K562 (cell line): Measurements from ENCODE around the gene RFESD. TPM values are rescaled to one million over a fixed set of nuclear protein-coding genes. Genes with fewer than 3 reads are reported as not detected.

ENCODE experiments used
- ATAC-seq: fragments of 200-7000 bp; cut with Tn5 transposase; 3 replicates; pipeline ENCODE4 v1.9.1; 2020; ENCODE audit warnings: moderate library complexity
- BruUV-seq: library from RNA; stranded (reverse); fragments of 400-500 nt; replicated peaks from 2 replicates; lab custom pipeline; 2021; lab: Mats Ljungman, UMichigan
- CTCF ChIA-PET: fragments of 300-600 bp; formaldehyde crosslinking; extraction: SDS; loops from one replicate; lab custom pipeline; 2021; ENCODE audit warnings: low intra/inter-chr PET ratio; lab: Yijun Ruan, JAX
- POLR2A ChIA-PET: fragments of 300-600, 350-650 bp; sonication (Branson Sonifier 250); formaldehyde crosslinking; extraction: SDS; loops from one replicate; lab custom pipeline; 2021; ENCODE audit warnings: antibody characterized with exemption, inconsistent platforms; lab: Yijun Ruan, JAX
- DNase-seq, 4 experiments: peaks; one replicate each; pipeline versions ENCODE4 v3.0.0 to v3.0.0-alpha.2; 2011 to 2018; ENCODE audit warnings: low spot score in 3 of 4, mixed read lengths in 3 of 4; ENCODE audit errors: extremely low read depth in 1 of 4
- FAIRE-seq: peaks from 2 replicates; lab custom pipeline; 2011; peaks lifted over from hg19 to GRCh38; lab: Jason Lieb, UNC
- H2AFZ ChIP-seq: 2 replicates; pipeline ENCODE4 v1.6.0; 2011; ENCODE audit warnings: low read depth, low read length, control low read depth, inconsistent platforms
- H3K27ac ChIP-seq: fragments of 200-600 bp; 3 replicates; pipeline ENCODE4 v1.8.0; 2011; ENCODE audit warnings: low read depth, mild to moderate bottlenecking, control low read depth, inconsistent platforms, low read length, moderate library complexity, mixed read lengths; ENCODE audit errors: extremely low read depth
- H3K27me3 ChIP-seq, 2 experiments: fragments of 300-600 bp in 1 of 2; 2 replicates in 1 of 2; 3 replicates in 1 of 2; pipeline versions ENCODE4 v1.6.0 to v1.8.0; 2011; ENCODE audit warnings: inconsistent platforms in 2 of 2, low read length in 2 of 2, mild to moderate bottlenecking in 1 of 2, mixed read lengths in 1 of 2, moderate library complexity in 1 of 2; ENCODE audit not compliant: control insufficient read depth in 2 of 2, insufficient read depth in 2 of 2
- H3K36me3 ChIP-seq: fragments of 300-600 bp; 3 replicates; pipeline ENCODE4 v1.8.0; 2011; ENCODE audit warnings: mild to moderate bottlenecking, low read length, inconsistent platforms; ENCODE audit not compliant: control insufficient read depth, insufficient read depth
- H3K4me1 ChIP-seq, 2 experiments: fragments of 200-600 bp in 1 of 2; replicated peaks in 1 of 2; 2 replicates in 1 of 2; 3 replicates in 1 of 2; pipeline versions ENCODE4 v1.5.1 to v1.8.0; 2011; ENCODE audit warnings: inconsistent platforms in 2 of 2, low read length in 2 of 2, mild to moderate bottlenecking in 1 of 2, mixed read lengths in 1 of 2, moderate library complexity in 1 of 2; ENCODE audit not compliant: control insufficient read depth in 2 of 2, insufficient read depth in 2 of 2
- H3K4me2 ChIP-seq: 2 replicates; pipeline ENCODE4 v1.6.1; 2011; ENCODE audit warnings: low read length, control low read depth, inconsistent platforms, mixed read lengths; ENCODE audit not compliant: insufficient read depth
- H3K4me3 ChIP-seq: fragments of 200-600 bp; sonication (generic), shearing (Covaris generic); 2 replicates; pipeline ENCODE4 v1.5.1; 2016; ENCODE audit warnings: control low read depth, inconsistent platforms
- H3K79me2 ChIP-seq: fragments of 200-600 bp; 3 replicates; pipeline ENCODE4 v1.8.0; 2011; ENCODE audit warnings: low read length, inconsistent platforms; ENCODE audit not compliant: control insufficient read depth, insufficient read depth
- H3K9ac ChIP-seq, 2 experiments: 2 replicates each; pipeline versions ENCODE4 v1.6.0 to v1.6.1; 2011; ENCODE audit warnings: low read depth in 2 of 2, low read length in 2 of 2, control low read depth in 1 of 2, inconsistent platforms in 1 of 2, mild to moderate bottlenecking in 1 of 2, mixed read lengths in 1 of 2; ENCODE audit not compliant: insufficient read depth in 1 of 2
- H3K9me1 ChIP-seq: one replicate; pipeline ENCODE4 v1.6.0; 2011; ENCODE audit warnings: inconsistent platforms, mild to moderate bottlenecking, low read length, moderate library complexity; ENCODE audit not compliant: control insufficient read depth, insufficient read depth
- H3K9me3 ChIP-seq: replicated peaks from 2 replicates; pipeline ENCODE4 v1.5.1; 2011; ENCODE audit warnings: low read depth, low read length, inconsistent platforms; ENCODE audit not compliant: control insufficient read depth, insufficient read depth
- H4K20me1 ChIP-seq: replicated peaks from 2 replicates; pipeline ENCODE4 v1.6.1; 2011; ENCODE audit warnings: low read length, inconsistent platforms, mixed read lengths; ENCODE audit not compliant: control insufficient read depth, insufficient read depth
- ARHGAP35 ChIP-seq: fragments of 450-650 bp; IDR thresholded peaks from 2 replicates; pipeline ENCODE4 v1.6.1; 2018; ENCODE audit not compliant: partially characterized antibody
- CCAR2 ChIP-seq: fragments of 200-400 bp; formaldehyde crosslinking; IDR thresholded peaks from 2 replicates; pipeline ENCODE4 v1.6.1; 2017; ENCODE audit warnings: mild to moderate bottlenecking, low read depth, low read length
- E4F1 ChIP-seq: fragments of 250-450 bp; sonication (Bioruptor Pico); IDR thresholded peaks from 2 replicates; pipeline ENCODE4 v1.5.0; 2021; ENCODE audit warnings: mild to moderate bottlenecking, borderline replicate concordance
- ELF1 ChIP-seq: fragments of 200-800 bp; sonication (Bioruptor generic); IDR thresholded peaks from 2 replicates; pipeline ENCODE4 v1.6.1; 2016; ENCODE audit warnings: missing genetic modification characterization, missing compliant biosample characterization
- NFIC ChIP-seq: fragments of 450-650 bp; IDR thresholded peaks from 2 replicates; pipeline ENCODE4 v1.6.1; 2017; ENCODE audit warnings: mild to moderate bottlenecking, inconsistent platforms
- NR2F6 ChIP-seq: fragments of 450-650 bp; formaldehyde crosslinking; IDR thresholded peaks from 2 replicates; pipeline ENCODE4 v1.4.0; 2020; ENCODE audit warnings: mild to moderate bottlenecking
- STAT6 ChIP-seq: sonication (generic); formaldehyde crosslinking; IDR thresholded peaks from 2 replicates; pipeline ENCODE4 v1.8.1; 2023; ENCODE audit warnings: mild to moderate bottlenecking, missing genetic modification reagents
- TBL1XR1 ChIP-seq, 2 experiments: IDR thresholded peaks; 2 replicates each; pipeline ENCODE4 v1.6.1; 2012; ENCODE audit warnings: improper control_type of control experiment in 2 of 2, low read length in 2 of 2, mild to moderate bottlenecking in 1 of 2
- ZBTB33 ChIP-seq: sonication (generic); formaldehyde crosslinking; IDR thresholded peaks from 2 replicates; pipeline ENCODE4 v1.8.1; 2023; ENCODE audit warnings: mild to moderate bottlenecking, missing genetic modification reagents
- ZKSCAN8 ChIP-seq: fragments of 200-800 bp; sonication (Bioruptor generic); IDR thresholded peaks from 2 replicates; pipeline ENCODE4 v1.6.1; 2016; ENCODE audit warnings: missing genetic modification characterization, missing compliant biosample characterization
- ZNF274 ChIP-seq: IDR thresholded peaks from 2 replicates; pipeline ENCODE4 v1.6.1; 2011; ENCODE audit warnings: low read depth, mild to moderate bottlenecking, low read length, moderate library complexity, borderline replicate concordance
- ZNF507 ChIP-seq: conservative IDR thresholded peaks from 2 replicates; pipeline ENCODE4 v1.6.1; 2017; ENCODE audit warnings: missing genetic modification characterization, missing compliant biosample characterization
- in situ Hi-C: fragments of 300-500 bp; cut with MboI; formaldehyde crosslinking; loops from 4 replicates; pipeline ENCODE4 v1.15.0; 2018; ENCODE audit warnings: inconsistent platforms, mixed read lengths
- intact Hi-C: fragments of 100-400 bp; cut with micrococcal nuclease; formaldehyde crosslinking; loops from 2 replicates; pipeline ENCODE4 v1.14.2; 2022
- polyA plus RNA-seq, 8 experiments: library from polyadenylated mRNA; depleted of rRNA in 4 of 8; stranded (reverse) in 5 of 8; unstranded in 3 of 8; fragments of >200 nt; fragmentation: Nextera tagmentation in 2 of 8; fragmentation: Illumina TruSeq in 1 of 8; extraction: Ambion mirVana in 2 of 8; extraction: Trizol in 1 of 8; gene quantifications; 2 replicates each; pipeline versions ENCODE4 v1.2.1 to v1.2.3, GENCODE V29; 2011 to 2014; ENCODE audit warnings: inconsistent platforms in 1 of 8, missing spikeins in 1 of 8
- total RNA-seq, 7 experiments: library from RNA; depleted of rRNA in 6 of 7; stranded (reverse); fragments of >200 nt in 6 of 7; fragmentation: Illumina TruSeq in 2 of 7; extraction: Trizol in 2 of 7; gene quantifications; 2 replicates each; pipeline versions ENCODE4 v1.2.1 to v1.2.3, GENCODE V29; 2011 to 2021; ENCODE audit warnings: low replicate concordance in 1 of 7

Gene RFESD
- total and polyA plus RNA-seq, 9 of the 15 experiments (the other 6 are each of a cell fraction or from before 2014, with no cell fraction given): 62.3 to 600 (median 140) TPM

- H3K27me3 ChIP-seq: no peaks in the 10 kb centered on the region
- H2AFZ ChIP-seq: no peak overlapping the region
- DNase-seq (no peak), ATAC-seq (no peak), FAIRE-seq (no peak)
- no peaks in the 10 kb centered on the region for H4K20me1 ChIP-seq
- CTCF ChIA-PET: no interaction called here
- in situ Hi-C loops (loop anchor here (25.0 kb wide), 1 partner anchor 688 kb away; no protein-coding TSS in a partner anchor), intact Hi-C loops (loop anchor here (5.0 to 10.0 kb wide), 2 partner anchors 63 to 684 kb away; no protein-coding TSS in a partner anchor)
- H3K9me1 ChIP-seq: no peaks in the 10 kb centered on the region
- H3K9ac ChIP-seq: peak overlapping the region; percentile 62 to 91; a peak in 3 of 4 replicates
- H3K36me3 ChIP-seq: peaks cover 37% of the 10 kb centered on the region
- H3K79me2 ChIP-seq: peaks cover 70% of the 10 kb centered on the region
- POLR2A ChIA-PET: no interaction called here
- H3K4me3 ChIP-seq: peak overlapping the region; percentile 49
- peak overlapping the region; percentile 95 for H3K27ac ChIP-seq
- H3K4me2 ChIP-seq: peak overlapping the region; percentile 91
- BruUV-seq: no TSS peak
- H3K9me3 ChIP-seq: no peaks in the 10 kb centered on the region
- peaks cover 13 to 18% of the 10 kb centered on the region in 2 experiments; a peak in 4 of 5 replicates for H3K4me1 ChIP-seq
- no peak for TF ChIP-seq E4F1
- no peak for TF ChIP-seq TBL1XR1 (IDR thresholded peaks at IDR 0.05; ENCODE audit: low read length in 2 of 2)
- TF ChIP-seq ZBTB33: no peak
- no peak for TF ChIP-seq ARHGAP35
- TF ChIP-seq ELF1 (tag): no peak
- TF ChIP-seq ZNF274: no peak
- no peak for TF ChIP-seq STAT6 (CRISPR knock-in tag)
- TF ChIP-seq ZKSCAN8 (CRISPR knock-in tag): no peak
- TF ChIP-seq NR2F6 (CRISPR knock-in tag): no peak
- TF ChIP-seq NFIC: 0 out of 2 replicates have a peak, but pooled peaks have one; percentile 29
- no peak for TF ChIP-seq ZNF507
- no peak for TF ChIP-seq CCAR2
Measured at GRCh38 chr5:95649274-95649673, 2.7 kb downstream of the RFESD start.
